Medulla oblongata (tissue), 1 donor: Measurements from ENCODE around the gene ZNF180.
A peak's percentile ranks its signal among the peaks of the same experiment; 100 is the strongest.
"Not testable (repeated sequence)": the region's sequence is repeated elsewhere in the genome, so short reads cannot be mapped to it uniquely, and the experiment has no call there.

Experiments
- DNase-seq: peaks from one replicate; pipeline ENCODE4 v3.0.0-alpha.2; 2015; ENCODE audit errors: extremely low spot score

ZNF180 gene

DNA sequence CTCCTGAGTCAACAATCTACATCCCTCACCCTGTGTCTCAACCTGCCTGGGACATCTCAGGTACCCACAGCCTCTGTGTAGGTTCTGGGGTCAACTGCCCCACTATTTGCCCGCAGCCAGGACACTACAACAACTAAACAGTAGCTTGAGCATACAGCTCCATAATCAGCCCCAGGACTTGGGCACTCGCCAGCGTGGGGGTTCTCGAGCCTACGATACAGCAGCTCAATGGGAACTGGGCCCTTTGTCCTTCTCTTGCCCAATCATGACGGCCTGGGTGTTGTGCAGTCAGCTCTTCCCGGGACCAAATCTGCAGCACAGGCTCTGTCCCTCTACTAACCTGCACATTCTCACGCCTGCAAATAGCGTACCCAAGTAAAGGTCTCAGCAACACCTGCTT is 1.3 kb downstream of the ZNF180 start:
- DNase-seq = no peak

DNA sequence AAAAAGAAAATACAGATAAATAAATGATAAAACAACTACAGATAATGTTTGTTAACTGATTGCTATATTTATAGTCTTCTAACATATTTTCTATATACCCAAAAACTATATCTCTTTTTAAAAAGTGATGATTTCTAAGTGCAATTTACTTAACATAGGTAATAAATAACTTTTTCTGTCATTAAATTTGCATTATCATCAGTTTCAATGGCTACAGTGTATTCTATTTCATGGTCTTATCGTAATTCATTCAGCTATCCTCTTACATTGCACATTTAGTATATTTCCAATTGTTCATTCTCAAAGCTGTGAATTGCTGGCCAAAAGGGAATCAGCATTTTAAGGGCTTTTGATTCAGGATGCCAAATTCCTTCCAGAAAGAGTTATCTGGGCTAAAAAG is 3.6 kb downstream of the ZNF180 start:
- DNase-seq = no peak

DNA sequence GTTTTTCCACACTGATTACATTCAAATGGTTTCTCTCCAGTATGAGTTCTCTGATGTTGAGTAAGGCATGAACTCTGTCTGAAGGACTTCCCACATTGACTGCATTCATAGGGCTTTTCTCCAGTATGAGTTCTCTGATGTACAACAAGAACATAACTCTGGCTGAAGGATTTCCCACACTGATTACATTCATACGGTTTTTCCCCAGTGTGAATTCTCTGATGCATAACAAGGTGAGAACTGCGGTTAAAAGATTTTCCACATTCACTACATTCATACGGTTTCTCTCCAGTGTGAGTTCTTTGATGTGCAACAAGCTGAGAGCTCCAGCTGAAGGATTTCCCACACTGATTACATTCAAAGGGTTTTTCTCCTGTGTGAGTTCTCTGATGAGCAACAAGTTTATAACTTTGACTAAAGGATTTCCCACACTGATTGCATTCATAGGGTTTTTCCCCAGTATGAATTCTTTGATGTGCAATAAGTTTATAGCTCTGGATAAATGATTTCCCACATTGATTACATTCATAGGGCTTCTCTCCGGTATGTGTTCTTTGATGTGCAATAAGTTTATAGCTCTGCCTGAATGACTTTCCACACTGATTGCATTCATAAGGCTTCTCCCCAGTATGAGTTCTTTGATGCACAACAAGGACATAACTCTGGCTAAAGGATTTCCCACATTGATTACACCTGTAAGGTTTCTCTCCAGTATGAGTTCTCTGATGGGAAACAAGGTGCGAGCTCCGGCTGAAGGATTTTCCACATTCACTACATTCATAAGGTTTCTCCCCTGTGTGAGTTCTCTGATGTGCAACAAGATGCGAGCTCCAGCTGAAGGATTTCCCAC is 23.5 kb downstream of the ZNF180 start:
- DNase-seq = no peak

DNA sequence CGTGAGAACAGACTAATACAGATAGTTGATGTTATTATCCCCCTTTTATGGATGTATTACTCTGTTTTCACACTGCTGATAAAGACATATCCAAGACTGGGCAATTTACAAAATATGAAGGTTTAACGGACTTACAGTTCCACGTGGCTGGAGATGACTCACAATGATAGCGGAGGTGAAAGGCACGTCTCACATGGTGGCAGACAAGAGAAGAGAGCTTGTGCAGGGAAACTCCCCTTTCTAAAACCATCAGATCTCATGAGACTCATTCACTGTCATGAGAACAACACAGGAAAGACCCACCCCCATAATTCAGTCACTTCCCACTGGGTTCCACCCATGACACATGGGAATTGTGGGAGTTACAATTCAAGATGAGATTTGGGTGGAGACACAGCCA is 31.6 kb downstream of the ZNF180 start:
- not testable (repeated sequence) for DNase-seq

DNA sequence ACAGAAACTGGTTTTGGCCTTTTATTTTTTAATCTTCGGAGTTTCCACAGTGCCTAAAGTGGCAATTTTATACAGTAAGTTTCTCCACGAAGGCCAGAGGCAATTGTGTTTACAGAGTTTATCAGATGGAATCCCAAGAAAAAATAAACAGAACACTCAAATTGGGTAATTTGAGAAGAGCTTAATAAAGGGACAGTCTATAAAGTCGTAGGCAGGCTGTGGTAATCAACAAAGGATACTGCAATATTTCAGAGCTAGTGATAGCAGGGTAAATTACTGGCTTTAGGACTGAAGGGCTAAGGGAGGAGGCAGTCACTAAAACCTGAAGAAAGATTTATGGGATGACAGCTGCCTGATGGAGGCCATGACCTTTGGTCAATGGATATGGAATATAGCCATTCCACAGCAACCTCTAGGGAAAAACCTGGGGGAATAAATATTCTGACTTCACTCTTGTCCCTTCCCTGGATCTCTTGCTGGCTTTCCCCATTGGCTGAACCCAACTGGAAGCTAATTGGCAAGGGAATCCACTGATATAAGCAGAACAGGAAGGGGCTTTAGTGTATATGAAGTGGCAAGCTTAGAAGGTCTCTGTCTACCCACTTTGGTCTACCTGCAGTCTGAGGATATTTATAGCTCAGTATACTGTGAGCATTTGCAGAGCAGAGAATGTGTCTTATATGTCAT is 37.6 kb downstream of the ZNF180 start:
- not testable (repeated sequence) for DNase-seq

DNA sequence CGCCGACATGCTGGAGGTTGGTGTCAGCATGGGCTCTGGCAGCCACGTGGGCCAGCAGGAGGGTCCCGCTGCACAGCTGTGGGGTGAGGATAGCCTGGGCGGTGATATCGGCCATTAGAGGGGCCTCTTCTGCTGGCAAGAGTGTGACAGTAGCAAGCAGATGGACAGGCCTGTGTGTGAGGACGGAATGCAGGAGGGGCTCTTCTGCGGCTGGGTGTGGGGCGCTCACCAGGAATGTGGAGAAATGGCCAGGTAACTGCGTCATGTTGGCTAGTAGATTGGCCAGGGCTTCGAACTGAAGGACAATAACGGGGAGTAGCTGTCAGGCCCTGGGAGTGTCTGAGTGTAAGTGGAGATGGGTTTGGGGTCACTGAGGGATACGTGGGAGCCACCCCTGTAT is 44.3 kb downstream of the ZNF180 start:
- not testable (repeated sequence) for DNase-seq

DNA sequence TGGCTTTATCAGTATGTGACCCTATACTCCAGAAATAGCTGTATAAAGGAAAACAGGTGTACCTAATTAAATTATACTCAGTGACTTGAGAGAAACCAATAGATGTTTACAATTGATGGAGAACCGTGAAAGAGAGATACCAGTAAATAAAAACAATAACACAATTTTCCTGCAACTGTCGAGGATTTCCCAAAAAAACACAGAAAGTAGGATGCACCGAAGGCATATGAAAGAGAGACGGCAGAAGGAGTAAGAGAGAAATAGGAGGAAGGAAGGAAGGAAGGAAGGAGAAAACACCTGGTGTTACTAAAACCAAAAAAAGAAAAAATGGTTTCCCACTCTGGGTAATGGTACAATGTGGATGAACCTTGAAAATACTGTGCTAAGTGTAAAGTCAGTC is 45.2 kb downstream of the ZNF180 start:
- DNase-seq = no peak

DNA sequence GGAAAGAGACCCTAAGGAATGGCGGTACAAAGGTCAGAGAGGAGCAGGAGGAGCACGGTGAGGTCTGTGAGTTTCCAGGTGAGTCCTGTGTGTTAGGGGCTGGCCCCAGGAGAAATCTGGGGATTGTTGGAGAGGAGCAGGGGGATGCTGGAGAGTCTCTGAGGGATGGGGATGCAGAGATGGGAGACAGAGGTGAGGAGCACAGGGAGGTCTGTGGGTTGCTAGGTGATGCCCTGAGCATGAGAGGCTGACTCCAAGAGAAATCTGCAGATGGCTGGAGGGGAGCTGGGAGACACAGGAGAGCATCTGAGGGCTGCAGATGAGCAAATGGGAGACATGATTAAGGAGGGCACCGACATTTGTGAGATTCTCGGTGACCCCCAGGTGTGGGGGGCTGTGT is 48.0 kb downstream of the ZNF180 start:
- DNase-seq = no peak

DNA sequence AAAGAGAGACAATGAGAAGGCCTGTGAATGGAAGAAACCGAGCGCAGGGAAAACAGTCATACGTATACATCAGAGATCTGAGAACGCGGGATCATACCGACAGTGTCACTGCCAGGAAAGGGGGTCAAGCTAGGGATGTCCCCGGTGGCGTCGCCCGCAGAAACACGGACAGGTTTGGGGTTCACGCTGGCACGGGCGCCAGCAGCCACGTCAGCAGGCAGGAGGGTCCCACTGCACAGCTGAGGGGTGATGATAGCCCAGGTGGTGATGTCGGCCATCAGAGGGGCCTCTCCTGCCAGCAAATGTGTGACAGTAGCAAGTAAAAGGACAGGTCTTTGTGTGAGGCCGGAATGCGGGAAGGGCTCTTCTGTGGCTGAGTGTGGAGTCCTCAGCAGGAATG is 48.6 kb downstream of the ZNF180 start:
- no peak for DNase-seq

DNA sequence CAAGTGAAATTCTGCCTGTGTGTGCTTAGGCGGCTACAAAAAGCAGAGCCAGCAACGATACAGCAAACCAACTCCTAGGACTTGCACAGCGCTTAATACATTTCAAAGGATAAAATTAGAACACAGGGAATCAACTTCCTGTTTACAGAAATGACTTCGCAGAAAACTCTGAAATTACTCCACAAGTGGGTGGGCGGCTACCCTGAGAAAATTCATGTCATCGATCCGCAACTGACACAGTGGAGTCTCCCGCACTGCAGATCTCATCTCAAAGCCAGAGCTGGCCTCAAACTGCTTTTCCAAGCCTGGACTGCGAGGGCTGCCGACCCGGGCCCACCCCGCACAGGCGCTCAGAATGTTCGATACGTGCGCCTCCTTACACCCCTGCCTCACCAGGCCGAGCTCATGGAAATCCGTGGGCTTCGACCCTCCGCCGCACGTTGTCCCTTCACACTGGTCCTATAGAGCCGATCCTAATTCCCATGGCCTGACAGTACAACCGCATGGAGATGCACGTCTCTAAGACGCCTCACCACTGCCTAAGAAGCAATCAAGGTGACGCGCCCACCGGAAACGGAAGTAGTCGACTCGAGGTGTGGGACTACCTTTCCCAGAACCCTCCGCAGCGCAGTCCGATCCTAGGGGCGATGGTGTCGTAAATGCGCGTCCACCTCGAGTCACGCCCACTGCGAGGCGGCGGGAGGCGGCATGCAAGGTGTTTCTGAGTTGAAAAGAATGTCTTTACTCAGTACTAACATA is 52.2 kb downstream of the ZNF180 start, which contains the start of gene ZNF229:
TSS of gene ZNF229 (minus strand) at position 557 of the 759 bp plus-strand sequence. CDS start 5,625 bp downstream, outside the sequence.
- DNase-seq = peak; percentile 77

DNA sequence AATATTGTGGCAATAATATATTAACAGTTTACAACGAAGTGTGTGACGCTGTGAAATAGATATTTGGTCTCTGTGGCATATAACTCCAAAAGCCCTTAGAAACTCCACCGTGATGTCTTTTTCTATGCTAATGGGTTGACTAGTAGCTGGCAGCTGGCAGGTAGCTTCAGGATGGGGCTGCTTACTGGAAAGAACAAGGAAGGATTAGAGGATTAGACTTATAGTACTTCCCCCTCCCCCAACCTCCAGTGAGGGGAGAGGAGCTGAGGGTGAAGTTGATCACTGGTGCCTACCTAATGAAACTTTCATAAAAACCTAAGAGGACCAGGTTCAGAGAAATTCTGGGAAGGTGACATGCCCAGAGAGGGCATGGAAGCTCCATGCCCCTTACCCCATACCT is 61.9 kb downstream of the ZNF180 start:
- no peak for DNase-seq

DNA sequence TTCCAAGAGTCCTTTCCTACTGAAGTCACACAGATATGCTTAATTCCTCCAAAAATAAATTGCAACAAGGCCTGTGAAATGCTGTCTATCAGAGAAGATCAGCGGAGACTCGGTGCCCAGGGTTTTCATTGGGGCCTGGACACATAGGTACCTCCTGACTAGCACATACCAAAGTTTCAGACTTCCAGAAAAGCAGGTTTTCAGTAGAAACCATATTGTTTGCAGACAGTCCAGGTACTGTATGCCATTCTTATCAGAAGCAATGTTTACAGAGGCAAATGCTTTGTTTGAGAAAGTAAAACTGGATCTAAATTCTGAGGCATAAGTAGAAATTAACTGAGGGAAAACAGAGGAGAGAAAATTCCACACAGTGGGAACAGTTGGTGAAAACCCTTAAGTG is 64.9 kb downstream of the ZNF180 start:
- DNase-seq = no peak

DNA sequence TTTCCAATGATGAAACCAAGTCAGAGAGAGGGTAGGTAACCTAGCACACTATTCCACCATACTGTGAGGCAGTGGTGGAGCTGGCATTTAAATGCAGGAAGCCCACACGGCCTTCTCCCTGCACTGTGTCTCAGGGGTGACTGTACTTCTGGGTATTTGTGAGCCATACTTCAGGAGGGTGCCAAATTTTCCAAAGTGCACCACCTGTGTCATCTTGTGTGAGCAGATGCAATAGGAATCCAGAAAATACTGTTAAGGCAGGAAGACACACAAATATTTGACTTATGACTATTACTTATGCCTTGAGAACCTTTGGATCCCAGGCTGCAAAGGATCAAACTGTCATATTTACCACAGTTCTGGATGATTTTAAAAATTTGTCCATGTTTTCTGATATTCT is 69.4 kb downstream of the ZNF180 start:
- no peak for DNase-seq
